ENCODE results near the gene C14orf119.

DNA sequence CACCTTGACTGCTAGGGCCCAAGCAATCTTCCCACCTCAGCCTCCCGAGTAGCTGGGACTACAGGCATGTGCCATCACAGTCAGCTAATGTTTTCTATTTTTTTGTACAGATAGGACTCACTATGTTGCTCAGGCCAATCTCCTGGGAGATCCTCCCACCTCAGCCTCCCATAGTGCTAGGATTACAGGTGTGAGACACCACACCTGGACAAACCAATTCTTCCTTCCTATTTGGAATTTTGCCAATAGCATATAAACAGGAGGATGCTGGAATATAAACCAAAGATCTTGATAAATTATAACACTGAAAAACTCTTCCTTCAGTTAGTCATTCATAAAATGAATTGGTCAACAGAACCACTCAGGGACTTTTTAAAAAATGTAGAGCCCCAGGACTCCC, 8.7 kb upstream of the C14orf119 start:
- no peak for TF ChIP-seq SUZ12 (IDR thresholded peaks at IDR 0.05; ENCODE audit: extremely low read depth, insufficient read depth, insufficient read length)
- no peak for TF ChIP-seq YY1 (IDR thresholded peaks at IDR 0.05; ENCODE audit: insufficient read depth, insufficient read length)

Measured in NT2/D1 (cell line).